Lung (tissue), 12 donors: ENCODE data around the gene AMBRA1. TPM values are rescaled to one million over a fixed set of nuclear protein-coding genes. Genes with fewer than 3 reads are reported as not detected.

Experiments used
- ATAC-seq: fragments of 200-7000 bp; cut with Tn5 transposase; one replicate; pipeline ENCODE4 v1.9.1; 2020; ENCODE audit warnings: moderate number of reproducible peaks; ENCODE audit not compliant: insufficient read depth, low FRiP score
- DNase-seq, 3 donors: peaks; one replicate each; pipeline ENCODE4 v3.0.0-alpha.2; 2013 to 2017
- H3K27ac ChIP-seq, 2 donors: one replicate each; pipeline ENCODE4 v1.5.1; 2013; ENCODE audit warnings: mild to moderate bottlenecking in 2 of 2, moderate library complexity in 2 of 2, control low read depth in 1 of 2, inconsistent platforms in 1 of 2, low read depth in 1 of 2, low read length in 1 of 2
- H3K27me3 ChIP-seq, 3 donors: one replicate each; pipeline ENCODE4 v1.5.1; 2013; ENCODE audit warnings: low read length in 2 of 3; ENCODE audit not compliant: control insufficient read depth in 3 of 3, insufficient read depth in 3 of 3
- H3K36me3 ChIP-seq, 4 donors: one replicate each; pipeline ENCODE4 v1.5.1; 2013; ENCODE audit warnings: low read length in 4 of 4, mild to moderate bottlenecking in 1 of 4, moderate library complexity in 1 of 4; ENCODE audit not compliant: control insufficient read depth in 4 of 4, insufficient read depth in 4 of 4
- H3K4me1 ChIP-seq, 5 donors: one replicate each; pipeline ENCODE4 v1.5.1; 2013; ENCODE audit warnings: low read length in 5 of 5, mild to moderate bottlenecking in 2 of 5, moderate library complexity in 1 of 5; ENCODE audit not compliant: control insufficient read depth in 5 of 5, insufficient read depth in 5 of 5
- H3K4me3 ChIP-seq: one replicate; pipeline ENCODE4 v1.5.1; 2013; ENCODE audit warnings: mild to moderate bottlenecking, control low read depth, moderate library complexity
- H3K9ac ChIP-seq, 2 donors: one replicate each; pipeline ENCODE4 v1.5.1; 2013; ENCODE audit warnings: low read length in 2 of 2, control low read depth in 1 of 2; ENCODE audit not compliant: insufficient read depth in 1 of 2
- H3K9me3 ChIP-seq, 4 donors: one replicate each; pipeline ENCODE4 v1.5.1; 2013; ENCODE audit warnings: low read length in 3 of 4, mild to moderate bottlenecking in 1 of 4, moderate library complexity in 1 of 4; ENCODE audit not compliant: control insufficient read depth in 4 of 4, insufficient read depth in 3 of 4
- WGBS, 2 donors: extraction: QIAGEN DNeasy Blood & Tissue Kit; methylation state at CpG; one replicate each; pipeline ENCODE4 v1.1.7; 2013; 5-methylcytosine and 5-hydroxymethylcytosine counted together
- polyA plus RNA-seq, 2 donors: library from polyadenylated mRNA; stranded (reverse); fragments of 200-250 nt; gene quantifications; one replicate each; pipeline ENCODE4 v1.2.1, GENCODE V29; 2013
- total RNA-seq, 2 donors: library from RNA; depleted of rRNA in 1 of 2; stranded (reverse); fragments of >200 nt in 1 of 2; gene quantifications; one replicate each; pipeline ENCODE4 v1.2.1, GENCODE V29; 2014 to 2021
- TF ChIP-seq, protein P1 (sequence below): IDR thresholded peaks from 2 replicates; pipeline ENCODE4 v1.5.1; 2012; ENCODE audit warnings: mild to moderate bottlenecking; ENCODE audit errors: control extremely low read depth, extremely low read depth
- donor health status: control.
- donor health status: control.
- donor health status: Bipolar disorder and iron deficiency.
- donor health status: healthy.
- donor health status: DM: yes; HTN: yes; CAD: no.

AMBRA1 gene
- total and polyA plus RNA-seq, 4 donors, result 7.4 to 41.2 (median 23.7) TPM

DNA sequence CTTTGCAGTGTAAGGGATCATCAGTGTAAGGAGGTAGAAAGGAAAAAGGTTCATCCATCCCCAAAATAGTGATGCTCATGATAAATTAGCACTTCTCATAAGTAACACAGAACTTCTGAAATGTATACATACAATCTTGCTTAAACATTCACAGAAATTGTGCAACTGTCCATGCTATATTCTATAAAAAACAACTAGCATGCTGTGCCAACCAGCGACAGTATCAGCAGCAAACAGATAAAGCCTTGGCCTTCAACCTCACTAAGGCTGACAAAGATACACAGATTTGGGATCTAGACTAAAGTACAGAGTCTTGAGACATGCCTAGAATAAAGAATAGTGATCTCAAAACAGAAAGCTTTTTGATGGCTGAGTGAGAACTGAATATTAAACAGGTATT, 128.1 kb downstream of the AMBRA1 start:
- no peaks in the 10 kb centered on the region for H3K27me3 ChIP-seq
- no peaks in the 10 kb centered on the region for H3K4me1 ChIP-seq
- ATAC-seq (no peak), DNase-seq (no peak)
- 68 to 79% methylated on average over 1 of the region's 1 CpG for WGBS, 2 donors
- H3K36me3 ChIP-seq, result peaks cover 0 to 5% (median 0%) of the 10 kb centered on the region in 4 donors
- H3K27ac ChIP-seq, result no peak overlapping the region
- no peak overlapping the region for H3K4me3 ChIP-seq
- TF ChIP-seq, protein P1, sequence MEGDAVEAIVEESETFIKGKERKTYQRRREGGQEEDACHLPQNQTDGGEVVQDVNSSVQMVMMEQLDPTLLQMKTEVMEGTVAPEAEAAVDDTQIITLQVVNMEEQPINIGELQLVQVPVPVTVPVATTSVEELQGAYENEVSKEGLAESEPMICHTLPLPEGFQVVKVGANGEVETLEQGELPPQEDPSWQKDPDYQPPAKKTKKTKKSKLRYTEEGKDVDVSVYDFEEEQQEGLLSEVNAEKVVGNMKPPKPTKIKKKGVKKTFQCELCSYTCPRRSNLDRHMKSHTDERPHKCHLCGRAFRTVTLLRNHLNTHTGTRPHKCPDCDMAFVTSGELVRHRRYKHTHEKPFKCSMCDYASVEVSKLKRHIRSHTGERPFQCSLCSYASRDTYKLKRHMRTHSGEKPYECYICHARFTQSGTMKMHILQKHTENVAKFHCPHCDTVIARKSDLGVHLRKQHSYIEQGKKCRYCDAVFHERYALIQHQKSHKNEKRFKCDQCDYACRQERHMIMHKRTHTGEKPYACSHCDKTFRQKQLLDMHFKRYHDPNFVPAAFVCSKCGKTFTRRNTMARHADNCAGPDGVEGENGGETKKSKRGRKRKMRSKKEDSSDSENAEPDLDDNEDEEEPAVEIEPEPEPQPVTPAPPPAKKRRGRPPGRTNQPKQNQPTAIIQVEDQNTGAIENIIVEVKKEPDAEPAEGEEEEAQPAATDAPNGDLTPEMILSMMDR, result no peak
- H3K9me3 ChIP-seq, result no peaks in the 10 kb centered on the region
- no peak overlapping the region for H3K9ac ChIP-seq

GRCh38 chr11:46463701-46464421, 130.0 kb downstream of the AMBRA1 start:
- H3K4me1 ChIP-seq, result no peaks in the 10 kb centered on the region
- no peaks in the 10 kb centered on the region for H3K9me3 ChIP-seq
- ATAC-seq (no peak), DNase-seq (peak in 2 of 3 donors; percentile 12 to 15)
- WGBS, 2 donors, result 79 to 83% methylated on average over 5 of the region's 5 CpGs
- H3K36me3 ChIP-seq, result peaks cover 0 to 5% (median 0%) of the 10 kb centered on the region in 4 donors
- H3K27ac ChIP-seq, result no peak overlapping the region
- H3K27me3 ChIP-seq, result no peaks in the 10 kb centered on the region
- H3K4me3 ChIP-seq, result no peak overlapping the region
- no peak overlapping the region for H3K9ac ChIP-seq
- TF ChIP-seq, protein P1, result no peak

GRCh38 chr11:46461461-46461927, 132.3 kb downstream of the AMBRA1 start:
- no peak for ATAC-seq
- Histone ChIP-seq H3K36me3 (no peaks in the 10 kb centered on the region), H3K9me3 (no peaks in the 10 kb centered on the region), H3K9ac (no peak overlapping the region), H3K4me1 (no peaks in the 10 kb centered on the region), H3K27me3 (no peaks in the 10 kb centered on the region), H3K4me3 (no peak overlapping the region), H3K27ac (no peak overlapping the region)
- 81 to 95% methylated on average over 1 of the region's 1 CpG for WGBS, 2 donors
- TF ChIP-seq, protein P1, result no peak
- DNase-seq, result no peak

GRCh38 chr11:46458491-46458890, 135.3 kb downstream of the AMBRA1 start:
- Histone ChIP-seq H3K9ac (no peak overlapping the region), H3K36me3 (no peaks in the 10 kb centered on the region), H3K4me1 (no peaks in the 10 kb centered on the region), H3K27me3 (no peaks in the 10 kb centered on the region), H3K9me3 (no peaks in the 10 kb centered on the region), H3K27ac (no peak overlapping the region), H3K4me3 (no peak overlapping the region)
- ATAC-seq, result no peak
- TF ChIP-seq, protein P1, result no peak
- WGBS, 2 donors, result 92 to 95% methylated on average over 2 of the region's 2 CpGs
- no peak for DNase-seq
